HEK293 (cell line): Measurements from ENCODE around the gene ARHGAP15.

Experiments used
- CTCF ChIA-PET: fragments of 350-600 bp; formaldehyde crosslinking; extraction: SDS; loops from one replicate; lab custom pipeline; 2021; ENCODE audit warnings: antibody characterized with exemption; lab: Yijun Ruan, JAX
- POLR2A ChIA-PET: fragments of 300-600 bp; formaldehyde crosslinking; extraction: SDS; loops from one replicate; lab custom pipeline; 2020; ENCODE audit warnings: antibody characterized with exemption, inconsistent platforms; lab: Yijun Ruan, JAX
- H3K27ac ChIP-seq: fragments of 200-500 bp; sonication (Bioruptor generic); 2 replicates; pipeline ENCODE4 v1.5.1; 2014; ENCODE audit warnings: low read depth, low read length, control low read depth, inconsistent platforms; ENCODE audit errors: extremely low read depth
- H3K36me3 ChIP-seq, 2 experiments: fragments of 200-500 bp in 1 of 2; sonication (Bioruptor generic) in 1 of 2; 1 replicate in 1 of 2; 2 replicates in 1 of 2; pipeline ENCODE4 v1.5.1; 2014 to 2017; ENCODE audit warnings: inconsistent platforms in 2 of 2, low read length in 2 of 2; ENCODE audit not compliant: control insufficient read depth in 2 of 2, insufficient read depth in 1 of 2
- H3K4me1 ChIP-seq: fragments of 200-500 bp; sonication (Bioruptor generic); 2 replicates; pipeline ENCODE4 v1.5.1; 2014; ENCODE audit warnings: mild to moderate bottlenecking, low read length, inconsistent platforms; ENCODE audit not compliant: control insufficient read depth, insufficient read depth
- H3K4me3 ChIP-seq: 2 replicates; pipeline ENCODE4 v1.5.1; 2011; ENCODE audit warnings: low read depth, mild to moderate bottlenecking, control low read depth, low read length, moderate library complexity
- H3K9me3 ChIP-seq: fragments of 200-500 bp; sonication (Bioruptor generic); 2 replicates; pipeline ENCODE4 v1.5.1; 2014; ENCODE audit warnings: low read depth, low read length, inconsistent platforms; ENCODE audit not compliant: control insufficient read depth, insufficient read depth
- KLF7 ChIP-seq: fragments of 450-650 bp; formaldehyde crosslinking; IDR thresholded peaks from 2 replicates; pipeline ENCODE4 v1.5.1; 2016; ENCODE audit warnings: missing biosample characterization, missing genetic modification characterization, borderline replicate concordance
- MEIS1 ChIP-seq: sonication (generic); formaldehyde crosslinking; IDR thresholded peaks from 2 replicates; pipeline ENCODE4 v1.8.1; 2022; ENCODE audit warnings: missing genetic modification reagents, mild to moderate bottlenecking, borderline replicate concordance
- PRDM6 ChIP-seq: fragments of 450-650 bp; formaldehyde crosslinking; IDR thresholded peaks from 2 replicates; pipeline ENCODE4 v1.5.1; 2017; ENCODE audit warnings: missing biosample characterization, missing genetic modification characterization
- TCF7L2 ChIP-seq: IDR thresholded peaks from 2 replicates; pipeline ENCODE4 v1.6.1; 2011; ENCODE audit warnings: low read depth, mild to moderate bottlenecking, inconsistent platforms, low read length, moderate library complexity, borderline replicate concordance
- ZBTB11 ChIP-seq: fragments of 450-650 bp; formaldehyde crosslinking; conservative IDR thresholded peaks from 2 replicates; pipeline ENCODE4 v1.5.1; 2016; ENCODE audit warnings: low read depth, missing biosample characterization, missing genetic modification characterization
- ZBTB8A ChIP-seq: fragments of 450-650 bp; formaldehyde crosslinking; IDR thresholded peaks from 2 replicates; pipeline ENCODE4 v1.5.1; 2016; ENCODE audit warnings: missing biosample characterization, missing genetic modification characterization
- ZEB2 ChIP-seq: fragments of 450-650 bp; formaldehyde crosslinking; IDR thresholded peaks from 2 replicates; pipeline ENCODE4 v1.5.1; 2016; ENCODE audit warnings: missing biosample characterization, missing genetic modification characterization
- ZNF350 ChIP-seq: fragments of 450-650 bp; formaldehyde crosslinking; IDR thresholded peaks from 2 replicates; pipeline ENCODE4 v1.5.0; 2017; ENCODE audit warnings: missing biosample characterization, mild to moderate bottlenecking, missing genetic modification characterization
- ZNF558 ChIP-seq: fragments of 450-650 bp; formaldehyde crosslinking; IDR thresholded peaks from 2 replicates; pipeline ENCODE4 v1.5.1; 2016; ENCODE audit warnings: missing biosample characterization, missing genetic modification characterization
- ZNF600 ChIP-seq: fragments of 450-650 bp; formaldehyde crosslinking; IDR thresholded peaks from 2 replicates; pipeline ENCODE4 v1.5.1; 2016; ENCODE audit warnings: missing biosample characterization, missing genetic modification characterization
- ZNF654 ChIP-seq: fragments of 450-650 bp; formaldehyde crosslinking; IDR thresholded peaks from 2 replicates; pipeline ENCODE4 v1.5.1; 2016; ENCODE audit warnings: low read depth, missing biosample characterization, missing genetic modification characterization
- TF ChIP-seq, protein P1 (sequence below): fragments of 450-650 bp; formaldehyde crosslinking; IDR thresholded peaks from 2 replicates; pipeline ENCODE4 v1.5.1; 2016; ENCODE audit warnings: missing biosample characterization, missing genetic modification characterization
- TF ChIP-seq, protein P2 (sequence below): fragments of 450-650 bp; formaldehyde crosslinking; IDR thresholded peaks from 2 replicates; pipeline ENCODE4 v1.5.1; 2016; ENCODE audit warnings: missing biosample characterization, missing genetic modification characterization, low read depth
- TF ChIP-seq, protein P3 (sequence below): fragments of 450-650 bp; formaldehyde crosslinking; IDR thresholded peaks from 2 replicates; pipeline ENCODE4 v1.5.1; 2017; ENCODE audit warnings: missing biosample characterization, missing genetic modification characterization
- TF ChIP-seq, protein P4 (sequence below): fragments of 450-650 bp; formaldehyde crosslinking; IDR thresholded peaks from 2 replicates; pipeline ENCODE4 v1.5.1; 2016; ENCODE audit warnings: missing biosample characterization, missing genetic modification characterization, low read depth

Gene ARHGAP15

DNA sequence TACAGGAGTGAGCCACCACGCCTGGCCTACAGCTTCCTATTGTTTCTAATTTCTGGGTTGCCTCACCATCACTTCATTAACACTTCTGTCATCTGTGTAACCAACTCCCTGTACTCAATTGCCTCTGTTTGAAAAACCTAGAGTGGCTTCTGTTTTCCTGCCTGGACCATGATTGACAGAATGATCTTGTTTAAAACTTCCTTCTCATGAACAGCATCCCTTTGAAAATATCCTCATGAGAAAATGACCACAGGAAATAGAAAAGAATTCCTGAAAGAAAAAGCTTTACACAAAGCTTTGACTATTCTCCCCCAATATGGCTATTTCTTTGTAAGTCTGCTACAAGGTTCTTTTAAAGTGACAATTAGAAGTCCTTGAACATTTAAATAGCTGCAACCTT lies 672.3 kb downstream of the ARHGAP15 start (continued):
- no peak for TF ChIP-seq KLF7 (tag by site-specific recombination)

DNA sequence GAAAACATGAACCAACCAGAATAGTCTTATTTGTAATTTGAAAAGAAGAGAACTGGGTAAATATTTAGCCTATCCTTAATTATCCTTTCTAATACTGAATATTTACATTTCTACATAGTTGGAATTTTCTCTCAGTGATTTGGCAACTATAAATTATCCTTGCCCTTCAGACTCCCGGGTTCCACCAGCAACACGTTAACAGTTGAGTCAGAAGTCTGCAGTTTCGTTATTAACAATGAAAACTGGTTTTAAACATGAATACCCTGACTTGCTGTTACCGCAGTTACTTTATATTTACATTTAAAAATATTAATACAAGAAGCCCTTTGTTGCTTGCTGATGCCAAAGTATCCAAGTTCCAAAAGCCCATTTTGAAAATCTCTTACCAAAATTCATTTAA lies 673.0 kb downstream of the ARHGAP15 start:
- Histone ChIP-seq H3K9me3 (no peaks in the 10 kb centered on the region), H3K4me3 (no peak overlapping the region), H3K4me1 (no peaks in the 10 kb centered on the region), H3K36me3 (no peaks in the 10 kb centered on the region), H3K27ac (no peak overlapping the region)
- POLR2A ChIA-PET = no interaction called here
- TF ChIP-seq ZBTB8A (tag by site-specific recombination) = no peak
- TF ChIP-seq, protein P1, sequence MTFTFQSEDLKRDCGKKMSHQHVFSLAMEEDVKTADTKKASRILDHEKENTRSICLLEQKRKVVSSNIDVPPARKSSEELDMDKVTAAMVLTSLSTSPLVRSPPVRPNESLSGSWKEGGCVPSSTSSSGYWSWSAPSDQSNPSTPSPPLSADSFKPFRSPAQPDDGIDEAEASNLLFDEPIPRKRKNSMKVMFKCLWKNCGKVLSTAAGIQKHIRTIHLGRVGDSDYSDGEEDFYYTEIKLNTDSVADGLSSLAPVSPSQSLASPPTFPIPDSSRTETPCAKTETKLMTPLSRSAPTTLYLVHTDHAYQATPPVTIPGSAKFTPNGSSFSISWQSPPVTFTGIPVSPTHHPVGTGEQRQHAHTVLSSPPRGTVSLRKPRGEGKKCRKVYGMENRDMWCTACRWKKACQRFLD = no peak
- CTCF ChIA-PET = interaction anchor here (0.5 kb wide), 1 partner anchor 1342 kb away, joined by 3 read pairs; no protein-coding TSS in a partner anchor

GRCh38 chr2:143802871-143803650 lies 673.8 kb downstream of the ARHGAP15 start:
- Histone ChIP-seq H3K4me1 (no peaks in the 10 kb centered on the region), H3K27ac (no peak overlapping the region), H3K4me3 (no peak overlapping the region)

GRCh38 chr2:143803936-143804335 lies 674.7 kb downstream of the ARHGAP15 start:
- ChIA-PET CTCF (interaction anchor here (0.5 kb wide), 1 partner anchor 90 kb away, joined by 5 read pairs; no protein-coding TSS in a partner anchor), POLR2A (no interaction called here)
- H3K4me1 ChIP-seq = no peaks in the 10 kb centered on the region
- H3K9me3 ChIP-seq = no peaks in the 10 kb centered on the region
- no peak overlapping the region for H3K4me3 ChIP-seq
- H3K36me3 ChIP-seq = no peaks in the 10 kb centered on the region
- no peak overlapping the region for H3K27ac ChIP-seq
- TF ChIP-seq, protein P2, sequence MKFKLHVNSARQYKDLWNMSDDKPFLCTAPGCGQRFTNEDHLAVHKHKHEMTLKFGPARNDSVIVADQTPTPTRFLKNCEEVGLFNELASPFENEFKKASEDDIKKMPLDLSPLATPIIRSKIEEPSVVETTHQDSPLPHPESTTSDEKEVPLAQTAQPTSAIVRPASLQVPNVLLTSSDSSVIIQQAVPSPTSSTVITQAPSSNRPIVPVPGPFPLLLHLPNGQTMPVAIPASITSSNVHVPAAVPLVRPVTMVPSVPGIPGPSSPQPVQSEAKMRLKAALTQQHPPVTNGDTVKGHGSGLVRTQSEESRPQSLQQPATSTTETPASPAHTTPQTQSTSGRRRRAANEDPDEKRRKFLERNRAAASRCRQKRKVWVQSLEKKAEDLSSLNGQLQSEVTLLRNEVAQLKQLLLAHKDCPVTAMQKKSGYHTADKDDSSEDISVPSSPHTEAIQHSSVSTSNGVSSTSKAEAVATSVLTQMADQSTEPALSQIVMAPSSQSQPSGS (tag by site-specific recombination) = no peak
- TF ChIP-seq, protein P3, sequence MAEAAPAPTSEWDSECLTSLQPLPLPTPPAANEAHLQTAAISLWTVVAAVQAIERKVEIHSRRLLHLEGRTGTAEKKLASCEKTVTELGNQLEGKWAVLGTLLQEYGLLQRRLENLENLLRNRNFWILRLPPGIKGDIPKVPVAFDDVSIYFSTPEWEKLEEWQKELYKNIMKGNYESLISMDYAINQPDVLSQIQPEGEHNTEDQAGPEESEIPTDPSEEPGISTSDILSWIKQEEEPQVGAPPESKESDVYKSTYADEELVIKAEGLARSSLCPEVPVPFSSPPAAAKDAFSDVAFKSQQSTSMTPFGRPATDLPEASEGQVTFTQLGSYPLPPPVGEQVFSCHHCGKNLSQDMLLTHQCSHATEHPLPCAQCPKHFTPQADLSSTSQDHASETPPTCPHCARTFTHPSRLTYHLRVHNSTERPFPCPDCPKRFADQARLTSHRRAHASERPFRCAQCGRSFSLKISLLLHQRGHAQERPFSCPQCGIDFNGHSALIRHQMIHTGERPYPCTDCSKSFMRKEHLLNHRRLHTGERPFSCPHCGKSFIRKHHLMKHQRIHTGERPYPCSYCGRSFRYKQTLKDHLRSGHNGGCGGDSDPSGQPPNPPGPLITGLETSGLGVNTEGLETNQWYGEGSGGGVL (tag by site-specific recombination) = no peak
- TF ChIP-seq ZNF600 (tag by site-specific recombination) = no peak
- TF ChIP-seq ZNF558 = no peak
- TF ChIP-seq ZEB2 = no peak
- no peak for TF ChIP-seq ZBTB11 (tag by site-specific recombination)
- TF ChIP-seq, protein P4, sequence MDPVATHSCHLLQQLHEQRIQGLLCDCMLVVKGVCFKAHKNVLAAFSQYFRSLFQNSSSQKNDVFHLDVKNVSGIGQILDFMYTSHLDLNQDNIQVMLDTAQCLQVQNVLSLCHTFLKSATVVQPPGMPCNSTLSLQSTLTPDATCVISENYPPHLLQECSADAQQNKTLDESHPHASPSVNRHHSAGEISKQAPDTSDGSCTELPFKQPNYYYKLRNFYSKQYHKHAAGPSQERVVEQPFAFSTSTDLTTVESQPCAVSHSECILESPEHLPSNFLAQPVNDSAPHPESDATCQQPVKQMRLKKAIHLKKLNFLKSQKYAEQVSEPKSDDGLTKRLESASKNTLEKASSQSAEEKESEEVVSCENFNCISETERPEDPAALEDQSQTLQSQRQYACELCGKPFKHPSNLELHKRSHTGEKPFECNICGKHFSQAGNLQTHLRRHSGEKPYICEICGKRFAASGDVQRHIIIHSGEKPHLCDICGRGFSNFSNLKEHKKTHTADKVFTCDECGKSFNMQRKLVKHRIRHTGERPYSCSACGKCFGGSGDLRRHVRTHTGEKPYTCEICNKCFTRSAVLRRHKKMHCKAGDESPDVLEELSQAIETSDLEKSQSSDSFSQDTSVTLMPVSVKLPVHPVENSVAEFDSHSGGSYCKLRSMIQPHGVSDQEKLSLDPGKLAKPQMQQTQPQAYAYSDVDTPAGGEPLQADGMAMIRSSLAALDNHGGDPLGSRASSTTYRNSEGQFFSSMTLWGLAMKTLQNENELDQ (tag by site-specific recombination) = no peak
- no peak for TF ChIP-seq TCF7L2

More at GRCh38 chr2:143802871-143803650, 673.8 kb downstream of the ARHGAP15 start:
- H3K36me3 ChIP-seq = no peaks in the 10 kb centered on the region
- CTCF ChIA-PET = interaction anchor here (0.5 kb wide), 1 partner anchor 1341 kb away, joined by 3 read pairs; no protein-coding TSS in a partner anchor
- H3K9me3 ChIP-seq = no peaks in the 10 kb centered on the region
- no peak for TF ChIP-seq ZNF654 (tag by site-specific recombination)
- no peak for TF ChIP-seq ZNF350 (tag by site-specific recombination)
- no peak for TF ChIP-seq MEIS1
- no peak for TF ChIP-seq PRDM6 (tag by site-specific recombination)
- TF ChIP-seq, all 188 proteins: peak for 0
- POLR2A ChIA-PET = no interaction called here
